Astrocyte of the hippocampus (primary cell): ENCODE measurements around the gene CLDN18.
A peak's percentile ranks its signal among the peaks of the same experiment; 100 is the strongest.

Experiments
- DNase-seq: peaks from one replicate; pipeline ENCODE4 v3.0.0; 2011; ENCODE audit warnings: low read depth, low spot score

The CLDN18 gene

GRCh38 chr3:138062626-138063025 lies 52.7 kb downstream of the CLDN18 start:
- DNase-seq = peak; percentile 67

DNA sequence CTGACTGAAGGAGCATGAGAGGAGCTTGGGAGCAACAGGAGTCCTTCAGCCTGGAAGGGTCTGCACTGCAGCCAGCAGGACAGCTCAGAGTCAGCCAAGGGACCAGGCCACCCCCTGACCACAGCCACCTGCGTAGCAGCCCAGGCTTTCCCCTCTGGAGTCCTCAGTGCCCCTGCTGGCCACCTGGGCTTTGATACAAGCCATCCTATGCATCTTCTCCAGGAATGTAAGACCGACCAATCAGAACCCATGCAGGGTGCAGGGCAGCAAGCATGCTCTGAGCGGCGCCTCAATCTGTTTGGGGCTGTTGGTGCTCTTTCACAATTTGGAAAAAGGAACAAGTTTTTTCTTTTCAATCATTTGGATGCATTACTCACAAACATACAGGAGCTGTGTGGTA lies 53.5 kb downstream of the CLDN18 start:
- no peak for DNase-seq

- DNase-seq = no peak
These were observed 56.0 kb downstream of the CLDN18 start for GRCh38 chr3:138065949-138066348.

GRCh38 chr3:138066383-138066782 lies 56.4 kb downstream of the CLDN18 start:
- no peak for DNase-seq

- DNase-seq = no peak
These were observed 57.0 kb downstream of the CLDN18 start for GRCh38 chr3:138066972-138067371.

GRCh38 chr3:138068046-138068445 lies 58.1 kb downstream of the CLDN18 start:
- no peak for DNase-seq

GRCh38 chr3:138068579-138069174 lies 58.7 kb downstream of the CLDN18 start:
- DNase-seq = peak; percentile 86

DNA sequence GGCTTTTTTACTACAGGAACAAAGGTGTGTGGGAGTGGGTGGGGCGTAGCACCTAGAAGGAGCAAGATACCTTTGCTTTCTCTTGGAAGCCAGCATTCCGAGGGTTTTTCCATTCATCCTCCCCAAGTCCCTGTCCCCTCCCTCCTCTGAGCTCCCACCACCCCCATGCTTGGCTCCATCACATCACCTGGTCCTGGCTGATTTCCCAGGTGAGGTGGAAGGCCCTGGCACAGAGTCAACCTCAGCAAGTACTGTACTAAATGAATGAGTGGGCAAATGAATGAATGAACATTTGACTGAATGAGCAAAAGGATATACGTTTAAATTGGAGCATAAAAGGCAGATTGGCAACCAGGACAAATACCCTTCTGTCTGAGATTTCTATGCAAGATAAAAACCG lies 60.0 kb downstream of the CLDN18 start:
- no peak for DNase-seq

DNA sequence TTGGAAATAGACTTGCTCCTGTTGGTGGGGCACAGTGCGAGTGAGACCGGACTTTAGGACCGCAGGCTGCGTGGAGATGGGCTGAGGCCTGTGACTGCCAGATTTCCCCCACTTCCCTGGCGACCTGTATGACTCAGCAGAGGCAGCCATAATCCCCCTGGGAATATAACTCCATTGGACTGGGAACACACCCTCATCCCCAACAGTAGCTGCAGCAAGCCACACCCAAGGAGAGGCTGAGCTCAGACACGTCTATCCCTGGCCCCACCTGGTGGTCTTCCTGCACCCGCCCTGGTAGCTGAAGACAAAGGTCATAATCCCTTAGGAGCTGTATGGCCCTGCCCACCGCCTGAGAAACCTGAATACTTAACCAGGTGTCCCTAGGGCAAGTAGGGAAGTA lies 62.8 kb downstream of the CLDN18 start:
- DNase-seq = no peak

GRCh38 chr3:138078096-138078495 lies 68.1 kb downstream of the CLDN18 start:
- DNase-seq = peak; percentile 41

- peak; percentile 86 for DNase-seq
These were observed 69.0 kb downstream of the CLDN18 start for GRCh38 chr3:138078901-138079344.

DNA sequence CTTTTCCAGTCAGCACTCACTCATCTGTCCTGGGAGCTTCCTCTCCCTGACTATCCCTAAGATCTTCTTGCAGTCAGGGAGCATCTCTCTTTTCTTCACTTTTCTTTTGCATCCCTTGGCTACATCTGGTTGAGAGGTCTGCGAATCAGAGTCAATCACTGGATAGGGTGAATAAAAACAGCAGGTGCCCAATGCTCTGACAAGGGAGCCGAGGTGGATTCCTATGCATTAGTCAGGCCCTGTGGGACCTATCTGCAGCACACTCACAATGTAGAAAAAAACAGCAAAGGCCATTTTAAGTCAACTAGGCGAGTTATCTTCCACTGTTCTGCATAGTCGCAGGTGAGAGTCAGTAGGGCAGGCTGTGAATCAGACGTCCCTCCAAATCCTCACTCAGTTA lies 69.9 kb downstream of the CLDN18 start:
- no peak for DNase-seq

- DNase-seq = no peak
These were observed 71.6 kb downstream of the CLDN18 start for GRCh38 chr3:138081371-138082084.

DNA sequence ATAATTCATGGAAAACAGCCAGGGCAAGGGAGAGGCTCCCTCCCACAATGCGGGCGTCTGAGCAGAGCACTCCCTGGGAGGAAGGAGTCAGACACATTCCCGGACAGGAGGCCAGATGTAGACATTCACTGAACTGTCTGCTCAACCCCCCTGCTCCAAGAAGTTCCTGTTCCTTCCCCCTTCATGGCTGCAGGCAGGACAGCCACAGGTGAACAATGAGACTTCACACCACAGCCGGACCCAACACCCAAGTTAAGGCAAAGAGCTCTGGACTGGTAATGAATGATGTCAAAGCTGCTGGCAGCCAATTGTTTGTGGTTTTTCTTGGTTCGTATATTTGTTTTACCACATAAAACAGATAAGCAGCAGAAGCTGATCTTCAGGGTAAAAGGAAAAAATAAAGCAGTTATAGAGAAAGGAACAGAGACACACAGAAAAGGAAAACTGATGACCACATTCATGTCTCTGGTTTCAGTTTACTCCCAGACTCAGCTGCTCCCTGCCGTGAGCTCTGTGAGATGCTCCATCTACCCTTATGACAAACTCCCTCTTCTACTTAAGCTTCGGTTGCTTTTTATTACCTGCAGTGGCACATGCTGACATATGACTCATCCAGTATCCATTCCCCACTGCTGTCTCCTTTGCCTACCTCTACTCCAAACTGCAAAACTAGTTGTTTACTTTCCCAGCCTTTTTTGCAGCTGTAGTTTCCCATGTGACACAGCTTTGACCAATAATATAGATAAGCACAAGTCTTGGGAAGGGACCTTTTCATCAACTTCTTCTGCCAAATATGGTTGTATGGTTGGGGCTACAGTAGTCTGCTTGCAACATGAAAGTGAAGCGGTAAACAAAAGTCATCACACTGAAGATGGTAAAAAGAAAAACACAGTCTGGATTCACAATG lies 72.4 kb downstream of the CLDN18 start:
- DNase-seq = peak; percentile 90

GRCh38 chr3:138082992-138083386 lies 73.0 kb downstream of the CLDN18 start:
- DNase-seq = peak; percentile 45
